VCaP (cell line): ENCODE data around the gene CTAG2.

Experiments
- H3K27ac ChIP-seq: fragments of 450-650 bp; 2 replicates; pipeline ENCODE4 v1.5.1; 2017
- TF ChIP-seq, protein P1 (sequence below): fragments of 450-650 bp; conservative IDR thresholded peaks from 2 replicates; pipeline ENCODE4 v1.5.1; 2017; ENCODE audit warnings: mild to moderate bottlenecking, moderate library complexity

Gene CTAG2

DNA sequence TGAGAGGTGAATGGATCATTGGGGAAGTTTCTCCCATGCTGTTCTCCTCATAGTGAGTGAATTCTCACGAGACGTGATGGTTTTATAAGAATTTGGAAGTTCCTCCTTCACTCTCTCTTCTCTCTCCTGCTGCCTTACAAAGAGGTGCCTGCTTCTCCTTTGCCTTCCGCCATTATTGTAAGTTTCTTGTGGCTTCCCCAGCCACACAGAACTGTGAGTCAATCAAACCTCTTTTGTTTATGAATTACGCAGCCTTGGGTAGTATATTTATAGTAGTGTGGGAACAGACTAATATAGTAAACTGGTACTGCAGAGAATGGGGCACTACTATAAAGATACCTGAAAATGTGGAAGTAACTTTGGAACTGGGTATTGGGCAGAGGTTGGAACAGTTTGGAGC, 7.8 kb upstream of the CTAG2 start:
- H3K27ac ChIP-seq, result no peak overlapping the region
- TF ChIP-seq, protein P1, sequence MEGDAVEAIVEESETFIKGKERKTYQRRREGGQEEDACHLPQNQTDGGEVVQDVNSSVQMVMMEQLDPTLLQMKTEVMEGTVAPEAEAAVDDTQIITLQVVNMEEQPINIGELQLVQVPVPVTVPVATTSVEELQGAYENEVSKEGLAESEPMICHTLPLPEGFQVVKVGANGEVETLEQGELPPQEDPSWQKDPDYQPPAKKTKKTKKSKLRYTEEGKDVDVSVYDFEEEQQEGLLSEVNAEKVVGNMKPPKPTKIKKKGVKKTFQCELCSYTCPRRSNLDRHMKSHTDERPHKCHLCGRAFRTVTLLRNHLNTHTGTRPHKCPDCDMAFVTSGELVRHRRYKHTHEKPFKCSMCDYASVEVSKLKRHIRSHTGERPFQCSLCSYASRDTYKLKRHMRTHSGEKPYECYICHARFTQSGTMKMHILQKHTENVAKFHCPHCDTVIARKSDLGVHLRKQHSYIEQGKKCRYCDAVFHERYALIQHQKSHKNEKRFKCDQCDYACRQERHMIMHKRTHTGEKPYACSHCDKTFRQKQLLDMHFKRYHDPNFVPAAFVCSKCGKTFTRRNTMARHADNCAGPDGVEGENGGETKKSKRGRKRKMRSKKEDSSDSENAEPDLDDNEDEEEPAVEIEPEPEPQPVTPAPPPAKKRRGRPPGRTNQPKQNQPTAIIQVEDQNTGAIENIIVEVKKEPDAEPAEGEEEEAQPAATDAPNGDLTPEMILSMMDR, result no peak

DNA sequence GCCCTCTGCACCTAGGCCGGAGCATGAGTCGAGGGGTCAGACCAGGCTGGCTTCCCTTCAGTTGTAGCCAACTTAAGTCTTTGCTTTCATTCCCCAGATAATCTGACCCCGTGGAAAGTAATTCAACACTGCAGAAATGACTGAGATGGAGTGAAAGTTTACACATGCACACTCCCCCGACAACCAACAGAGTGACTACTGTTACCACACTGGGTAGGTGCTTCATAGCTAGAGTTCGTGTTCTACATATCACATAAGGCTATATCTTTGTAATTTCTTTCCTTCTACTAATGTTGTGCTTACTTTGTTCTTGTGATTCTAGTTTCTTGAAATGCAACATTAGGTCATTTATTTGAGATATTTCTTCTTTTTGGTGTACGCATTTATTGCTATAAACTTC, 7.2 kb upstream of the CTAG2 start:
- TF ChIP-seq, protein P1, result no peak
- H3K27ac ChIP-seq, result no peak overlapping the region

DNA sequence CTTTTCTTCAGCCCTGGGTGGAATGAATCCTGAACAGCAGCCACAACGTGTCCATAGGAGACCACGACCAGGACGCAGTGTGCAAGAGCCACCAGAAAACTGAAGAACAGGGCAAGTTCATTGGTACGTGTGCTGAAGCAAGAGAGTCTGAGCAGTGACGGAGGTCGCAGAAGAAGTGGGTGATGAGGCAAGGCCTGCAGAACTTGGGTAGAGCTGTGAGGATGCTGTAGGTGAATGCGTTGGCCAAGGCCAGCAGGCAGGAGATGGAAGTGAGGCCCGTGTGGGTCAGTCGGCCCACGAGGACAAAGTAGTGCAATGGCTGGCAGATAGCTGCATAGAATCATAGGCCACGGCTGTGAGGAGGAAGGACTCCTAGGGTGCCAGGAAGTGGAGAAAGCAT, 5.6 kb upstream of the CTAG2 start:
- TF ChIP-seq, protein P1, result no peak

DNA sequence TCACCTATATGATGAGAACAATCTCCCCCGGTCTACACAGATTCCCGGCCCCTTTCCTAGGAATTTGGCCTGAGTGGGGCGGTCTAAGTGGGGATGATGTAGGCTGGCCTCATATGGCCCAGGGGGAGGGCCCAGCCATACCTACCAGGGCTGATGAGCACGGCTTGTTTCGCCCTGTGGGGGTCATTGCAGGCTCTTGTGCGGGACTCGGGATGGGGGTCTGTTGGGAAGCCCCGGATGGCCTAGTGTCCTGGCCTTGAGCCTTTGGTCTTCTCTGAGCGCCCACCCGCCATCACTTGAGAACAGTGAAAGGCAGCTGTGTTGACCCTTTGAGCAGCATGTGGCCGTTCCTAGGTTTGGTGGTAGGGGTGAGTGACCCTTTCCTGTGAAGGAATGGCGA, 4.8 kb upstream of the CTAG2 start:
- H3K27ac ChIP-seq, result no peak overlapping the region
- TF ChIP-seq, protein P1, result no peak

More for the DNA sequence above, 5.6 kb upstream of the CTAG2 start:
- H3K27ac ChIP-seq, result no peak overlapping the region

DNA sequence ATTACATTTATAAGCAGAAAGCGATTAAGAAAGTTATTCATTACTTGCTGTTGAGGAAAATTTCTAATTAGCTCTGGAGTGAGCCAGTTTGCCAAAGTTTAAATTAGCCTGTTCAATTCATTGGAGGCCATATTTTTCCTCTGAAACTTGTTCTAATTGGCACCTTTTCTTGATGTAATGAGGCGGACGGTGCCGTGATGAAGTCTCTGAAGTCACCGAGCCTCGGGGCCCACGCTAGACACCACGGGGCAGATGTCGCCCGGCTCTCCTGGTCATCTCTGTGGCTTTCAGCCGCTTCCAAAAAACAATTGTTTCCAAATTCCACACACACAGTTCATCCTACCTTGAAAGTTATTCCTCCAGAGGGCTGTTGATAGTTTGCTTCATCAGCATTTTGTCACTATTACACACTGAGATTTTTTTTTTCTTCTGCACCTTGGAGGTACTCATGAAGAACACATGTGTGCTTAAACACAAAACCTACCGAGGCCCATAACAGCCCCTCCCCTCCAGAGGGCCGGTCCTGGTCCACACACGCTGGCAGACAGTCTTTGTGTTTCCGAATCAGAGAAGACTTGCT, 3.9 kb upstream of the CTAG2 start:
- TF ChIP-seq, protein P1, result no peak
- H3K27ac ChIP-seq, result no peak overlapping the region

DNA sequence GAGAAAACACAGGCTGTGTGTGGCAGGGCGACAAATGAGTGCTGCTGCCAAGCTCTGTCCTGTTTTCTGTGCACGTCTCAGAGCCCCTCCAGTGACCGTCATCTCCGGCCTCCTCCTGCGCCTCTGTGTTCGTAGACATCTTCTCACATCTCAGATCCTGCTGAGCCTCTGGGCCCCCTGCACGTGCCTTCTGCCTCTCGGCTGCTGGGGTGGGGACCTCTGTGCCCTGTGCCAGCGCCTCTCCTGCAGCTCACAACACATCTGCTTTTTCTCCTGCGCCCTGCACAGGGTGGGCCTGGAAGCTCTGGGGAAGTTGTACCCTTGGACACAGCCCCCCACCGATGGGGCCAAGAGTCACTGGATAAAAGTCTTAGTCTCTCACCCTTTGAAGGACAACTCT, 2.4 kb upstream of the CTAG2 start:
- TF ChIP-seq, protein P1, result no peak
- no peak overlapping the region for H3K27ac ChIP-seq

DNA sequence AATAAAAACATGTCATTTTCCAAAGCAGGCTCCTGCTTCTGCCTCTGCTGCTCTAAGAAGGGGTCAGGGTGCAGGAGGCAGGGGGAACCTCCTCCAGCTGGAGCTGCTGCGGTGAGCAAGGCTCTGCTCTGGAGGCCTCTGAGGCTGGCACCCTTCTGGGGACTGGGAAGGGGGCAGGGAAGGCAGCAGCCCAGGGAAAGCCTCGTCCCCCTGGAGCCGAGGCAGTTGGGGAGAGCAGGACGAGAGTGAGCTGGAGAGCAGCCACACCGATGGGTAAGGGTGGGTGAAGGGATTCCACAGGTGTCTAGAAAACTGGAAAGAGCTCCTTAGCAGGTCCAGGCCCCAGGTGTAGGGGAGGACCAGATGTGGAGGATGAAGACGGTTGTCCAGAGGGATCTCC, 2.0 kb upstream of the CTAG2 start:
- no peak overlapping the region for H3K27ac ChIP-seq
- TF ChIP-seq, protein P1, result no peak
